Measurements from ENCODE around the gene TIAM2. TPM values are rescaled to one million over a fixed set of nuclear protein-coding genes. Genes with fewer than 3 reads are reported as not detected.

The TIAM2 gene
- total RNA-seq, 4 donors from 2014 or later: 4.2 to 12.7 (median 7.5) TPM

DNA sequence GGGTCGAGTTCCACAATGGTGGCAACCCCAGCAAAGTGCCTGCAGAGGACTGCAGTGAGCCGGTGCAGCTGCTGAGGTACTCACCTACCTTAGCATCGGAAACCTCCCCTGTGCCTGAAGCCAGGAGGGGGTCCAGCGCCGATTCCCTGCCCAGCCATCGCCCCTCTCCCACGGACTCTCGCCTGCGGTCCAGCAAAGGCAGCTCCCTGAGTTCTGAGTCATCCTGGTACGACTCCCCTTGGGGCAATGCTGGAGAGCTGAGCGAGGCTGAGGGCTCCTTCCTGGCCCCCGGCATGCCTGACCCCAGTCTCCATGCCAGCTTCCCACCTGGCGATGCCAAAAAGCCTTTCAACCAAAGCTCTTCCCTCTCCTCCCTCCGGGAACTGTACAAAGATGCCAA lies 134.6 kb downstream of the TIAM2 start:
- 96% methylated on average over 13 of the region's 14 CpGs; no CpG with 5 or more reads in 1 of the 2 donors for WGBS, 2 donors (ENCODE audit: low coverage in 1 of 2)
- in situ Hi-C loops (cut with MboI; ENCODE audit: low pct_ligation_motif_present in 1 of 4, low pct_unique_long_range_greater_than_20kb in 1 of 4, low sequenced_read_pairs in 3 of 4): no loop called here

DNA sequence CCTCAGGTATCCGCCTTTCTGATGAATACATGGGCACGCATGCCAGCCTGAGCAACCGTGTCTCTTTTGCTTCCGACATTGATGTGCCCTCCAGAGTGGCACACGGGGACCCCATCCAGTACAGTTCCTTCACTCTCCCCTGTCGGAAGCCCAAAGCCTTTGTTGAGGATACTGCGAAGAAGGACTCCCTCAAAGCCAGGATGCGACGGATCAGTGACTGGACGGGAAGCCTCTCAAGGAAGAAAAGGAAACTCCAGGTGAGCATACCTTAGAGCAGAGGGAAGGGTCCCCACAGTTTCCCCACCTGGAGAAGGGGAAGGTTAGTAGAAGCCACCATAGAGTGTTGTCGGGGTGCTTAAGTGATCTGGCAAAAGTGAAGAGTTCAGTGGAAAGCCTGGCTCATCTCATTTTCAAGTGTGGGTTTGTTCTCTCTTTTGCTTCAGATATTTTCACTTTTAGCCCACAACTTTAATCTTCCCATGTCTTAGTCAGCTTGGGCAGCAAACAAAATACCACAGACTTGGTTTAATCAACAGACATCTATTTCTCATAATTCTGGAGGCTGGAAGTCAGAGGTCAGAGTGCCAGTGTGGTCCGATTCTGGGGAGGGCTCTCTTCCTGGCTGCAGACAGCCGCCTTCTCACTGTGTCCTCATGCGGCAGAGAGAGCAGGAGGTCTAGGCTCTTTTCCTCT lies 135.2 kb downstream of the TIAM2 start:
- no peak for DNase-seq
- TF ChIP-seq POLR2A (IDR thresholded peaks at IDR 0.05): no peak
- TF ChIP-seq, protein P1, sequence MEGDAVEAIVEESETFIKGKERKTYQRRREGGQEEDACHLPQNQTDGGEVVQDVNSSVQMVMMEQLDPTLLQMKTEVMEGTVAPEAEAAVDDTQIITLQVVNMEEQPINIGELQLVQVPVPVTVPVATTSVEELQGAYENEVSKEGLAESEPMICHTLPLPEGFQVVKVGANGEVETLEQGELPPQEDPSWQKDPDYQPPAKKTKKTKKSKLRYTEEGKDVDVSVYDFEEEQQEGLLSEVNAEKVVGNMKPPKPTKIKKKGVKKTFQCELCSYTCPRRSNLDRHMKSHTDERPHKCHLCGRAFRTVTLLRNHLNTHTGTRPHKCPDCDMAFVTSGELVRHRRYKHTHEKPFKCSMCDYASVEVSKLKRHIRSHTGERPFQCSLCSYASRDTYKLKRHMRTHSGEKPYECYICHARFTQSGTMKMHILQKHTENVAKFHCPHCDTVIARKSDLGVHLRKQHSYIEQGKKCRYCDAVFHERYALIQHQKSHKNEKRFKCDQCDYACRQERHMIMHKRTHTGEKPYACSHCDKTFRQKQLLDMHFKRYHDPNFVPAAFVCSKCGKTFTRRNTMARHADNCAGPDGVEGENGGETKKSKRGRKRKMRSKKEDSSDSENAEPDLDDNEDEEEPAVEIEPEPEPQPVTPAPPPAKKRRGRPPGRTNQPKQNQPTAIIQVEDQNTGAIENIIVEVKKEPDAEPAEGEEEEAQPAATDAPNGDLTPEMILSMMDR (IDR thresholded peaks at IDR 0.05): no peak
- TF ChIP-seq EP300 (IDR thresholded peaks at IDR 0.05; ENCODE audit: low read depth): no peak
- TF ChIP-seq POLR2AphosphoS5 (IDR thresholded peaks at IDR 0.05): no peak
- intact Hi-C loops (cut with DNase I; ENCODE audit: low total_unique reads) (no loop called here), in situ Hi-C loops (cut with MboI; ENCODE audit: low pct_ligation_motif_present in 1 of 4, low pct_unique_long_range_greater_than_20kb in 1 of 4, low sequenced_read_pairs in 3 of 4) (no loop called here)
- H3K4me3 ChIP-seq: no peak overlapping the region
- no peaks in the 10 kb centered on the region for H3K9me3 ChIP-seq
- H3K27ac ChIP-seq: no peak overlapping the region
- 85 to 91% methylated on average over 8 to 14 of the region's 14 CpGs for WGBS, 2 donors (ENCODE audit: low coverage in 1 of 2)
- no peaks in the 10 kb centered on the region for H3K27me3 ChIP-seq
- no peaks in the 10 kb centered on the region for H3K36me3 ChIP-seq
- H3K4me1 ChIP-seq: no peaks in the 10 kb centered on the region

More for the DNA sequence above, 134.6 kb downstream of the TIAM2 start:
- no peak overlapping the region for H3K27ac ChIP-seq
- no peaks in the 10 kb centered on the region for H3K9me3 ChIP-seq
- no peak for DNase-seq
- H3K27me3 ChIP-seq: no peaks in the 10 kb centered on the region
- TF ChIP-seq POLR2A (IDR thresholded peaks at IDR 0.05) (no peak), POLR2AphosphoS5 (IDR thresholded peaks at IDR 0.05) (no peak), EP300 (IDR thresholded peaks at IDR 0.05; ENCODE audit: low read depth) (no peak)
- TF ChIP-seq, protein P1 (IDR thresholded peaks at IDR 0.05): no peak
- no peaks in the 10 kb centered on the region for H3K4me1 ChIP-seq
- H3K4me3 ChIP-seq: no peak overlapping the region
- intact Hi-C loops (cut with DNase I; ENCODE audit: low total_unique reads): no loop called here
- H3K36me3 ChIP-seq: no peaks in the 10 kb centered on the region

DNA sequence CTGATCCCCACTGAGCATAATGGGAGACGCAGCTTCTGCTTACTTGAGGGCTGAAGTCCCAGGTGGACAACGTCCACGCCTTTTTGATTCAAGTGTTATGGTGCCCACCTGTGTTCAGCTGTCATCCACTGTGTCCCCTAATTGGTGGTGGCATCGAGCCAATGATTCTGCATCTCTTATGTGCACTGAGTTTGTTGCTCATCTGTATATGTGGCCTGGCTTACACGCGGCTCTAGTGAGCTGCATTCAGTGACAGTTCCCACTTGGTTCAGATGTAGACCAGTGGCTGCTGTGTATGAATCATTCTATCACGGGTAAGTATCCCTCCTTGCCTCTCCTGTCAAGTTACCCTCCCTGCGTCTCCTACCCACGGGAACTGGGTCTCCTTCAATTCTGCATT lies 137.5 kb downstream of the TIAM2 start:
- whole genome bisulfite sequencing, 2 donors (ENCODE audit: low coverage in 1 of 2): 92 to 93% methylated on average over 4 to 9 of the region's 9 CpGs

DNA sequence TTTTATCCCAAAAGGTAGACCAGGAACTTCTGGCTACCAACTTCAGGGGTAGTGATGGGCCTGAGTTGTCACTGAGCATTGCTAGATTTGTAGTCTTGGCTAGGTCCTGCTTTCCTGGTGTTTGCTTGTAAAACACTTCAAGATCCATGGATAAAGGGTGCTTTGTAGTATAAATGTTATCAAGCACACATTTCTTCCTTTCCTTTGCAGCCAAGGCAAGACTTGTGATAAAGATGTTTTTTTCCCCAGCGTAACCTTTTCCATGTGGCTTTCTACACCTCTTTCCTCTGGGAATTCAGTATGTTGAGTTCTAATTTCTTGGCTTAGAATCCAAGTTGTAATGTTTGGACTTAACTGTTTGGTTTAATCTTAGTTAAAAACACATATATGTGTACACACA lies 145.9 kb downstream of the TIAM2 start:
- H3K4me1 ChIP-seq: peaks cover 0 to 22% (median 9%) of the 10 kb centered on the region in 4 donors
- in situ Hi-C loops (cut with MboI; ENCODE audit: low pct_ligation_motif_present in 1 of 4, low pct_unique_long_range_greater_than_20kb in 1 of 4, low sequenced_read_pairs in 3 of 4) (no loop called here), intact Hi-C loops (cut with DNase I; ENCODE audit: low total_unique reads) (no loop called here)
- no peak for DNase-seq
- no peaks in the 10 kb centered on the region for H3K9me3 ChIP-seq
- WGBS, 2 donors (ENCODE audit: low coverage in 1 of 2): 87 to 100% methylated on average over 1 of the region's 1 CpG
- no peak overlapping the region for H3K27ac ChIP-seq
- no peaks in the 10 kb centered on the region for H3K27me3 ChIP-seq
- H3K4me3 ChIP-seq: no peak overlapping the region
- TF ChIP-seq, protein P1 (IDR thresholded peaks at IDR 0.05): no peak
- TF ChIP-seq EP300 (IDR thresholded peaks at IDR 0.05; ENCODE audit: low read depth) (no peak), POLR2A (IDR thresholded peaks at IDR 0.05) (no peak), POLR2AphosphoS5 (IDR thresholded peaks at IDR 0.05) (no peak)
- H3K36me3 ChIP-seq: no peaks in the 10 kb centered on the region

More for the DNA sequence above, 137.5 kb downstream of the TIAM2 start:
- no peaks in the 10 kb centered on the region for H3K27me3 ChIP-seq
- in situ Hi-C loops (cut with MboI; ENCODE audit: low pct_ligation_motif_present in 1 of 4, low pct_unique_long_range_greater_than_20kb in 1 of 4, low sequenced_read_pairs in 3 of 4) (no loop called here), intact Hi-C loops (cut with DNase I; ENCODE audit: low total_unique reads) (no loop called here)
- TF ChIP-seq, protein P1 (IDR thresholded peaks at IDR 0.05): no peak
- TF ChIP-seq POLR2A (IDR thresholded peaks at IDR 0.05) (no peak), POLR2AphosphoS5 (IDR thresholded peaks at IDR 0.05) (no peak), EP300 (IDR thresholded peaks at IDR 0.05; ENCODE audit: low read depth) (no peak)
- no peaks in the 10 kb centered on the region for H3K36me3 ChIP-seq
- DNase-seq: no peak
- H3K9me3 ChIP-seq: no peaks in the 10 kb centered on the region
- H3K4me3 ChIP-seq: no peak overlapping the region
- no peaks in the 10 kb centered on the region for H3K4me1 ChIP-seq
- no peak overlapping the region for H3K27ac ChIP-seq

Measured in transverse colon (tissue), 4 donors.